ENCODE results near the gene KHDC1. TPM values are rescaled to one million over a fixed set of nuclear protein-coding genes. Genes with fewer than 3 reads are reported as not detected.
A peak's percentile ranks its signal among the peaks of the same experiment; 100 is the strongest.
"Not testable (repeated sequence)": the region's sequence is repeated elsewhere in the genome, so short reads cannot be mapped to it uniquely, and the experiment has no call there.

The KHDC1 gene
- total RNA-seq, 1 donor from 2014 or later: 10.2 TPM

DNA sequence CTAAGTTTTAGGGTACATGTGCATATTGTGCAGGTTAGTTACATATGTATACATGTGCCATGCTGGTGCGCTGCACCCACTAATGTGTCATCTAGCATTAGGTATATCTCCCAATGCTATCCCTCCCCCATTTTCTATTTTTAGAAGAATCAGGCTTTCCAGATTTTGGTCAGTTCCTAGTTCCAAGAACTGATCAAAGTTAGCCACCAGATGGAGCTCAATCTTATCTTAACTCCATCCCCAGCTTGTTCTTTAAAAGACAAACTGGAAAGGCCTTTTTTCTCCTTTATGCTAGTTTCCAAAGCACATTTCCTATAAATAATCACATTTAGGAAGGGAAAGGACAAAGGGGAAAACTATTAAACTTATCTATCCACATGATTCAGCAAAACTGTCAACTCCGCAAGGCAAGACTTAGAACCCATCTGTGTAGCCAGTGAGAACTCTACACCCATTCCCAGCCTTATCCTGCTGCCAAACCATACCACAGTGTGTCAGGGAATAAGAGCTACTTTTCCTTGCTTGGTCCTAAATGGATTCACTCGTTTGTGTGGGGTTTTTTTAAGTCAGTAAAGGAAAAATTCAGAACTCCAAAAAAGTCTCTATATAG lies 22.8 kb upstream of the KHDC1 start:
- DNase-seq (ENCODE audit: low spot score in 2 of 2, unreplicated experiment in 2 of 2): no peak
- Mint-ChIP-seq H3K9me3 (no peaks in the 10 kb centered on the region), H3K27me3 (ENCODE audit: low read depth) (no peaks in the 10 kb centered on the region), H3K27ac (no peak overlapping the region), H3K36me3 (peaks cover 7% of the 10 kb centered on the region), H3K4me3 (no peak overlapping the region), H3K4me1 (peaks cover 16% of the 10 kb centered on the region)
- TF ChIP-seq CTCF (IDR thresholded peaks at IDR 0.05; ENCODE audit: unreplicated experiment): no peak

- Mint-ChIP-seq H3K36me3 (peaks cover 1% of the 10 kb centered on the region), H3K9me3 (no peaks in the 10 kb centered on the region), H3K4me3 (no peak overlapping the region), H3K27me3 (ENCODE audit: low read depth) (no peaks in the 10 kb centered on the region), H3K27ac (peak overlapping the region; percentile 57), H3K4me1 (peaks cover 16% of the 10 kb centered on the region)
- DNase-seq (ENCODE audit: low spot score in 2 of 2, unreplicated experiment in 2 of 2): no peak
- no peak for TF ChIP-seq CTCF (IDR thresholded peaks at IDR 0.05; ENCODE audit: unreplicated experiment)
These were observed 19.9 kb upstream of the KHDC1 start for GRCh38 chr6:73282871-73283270.

DNA sequence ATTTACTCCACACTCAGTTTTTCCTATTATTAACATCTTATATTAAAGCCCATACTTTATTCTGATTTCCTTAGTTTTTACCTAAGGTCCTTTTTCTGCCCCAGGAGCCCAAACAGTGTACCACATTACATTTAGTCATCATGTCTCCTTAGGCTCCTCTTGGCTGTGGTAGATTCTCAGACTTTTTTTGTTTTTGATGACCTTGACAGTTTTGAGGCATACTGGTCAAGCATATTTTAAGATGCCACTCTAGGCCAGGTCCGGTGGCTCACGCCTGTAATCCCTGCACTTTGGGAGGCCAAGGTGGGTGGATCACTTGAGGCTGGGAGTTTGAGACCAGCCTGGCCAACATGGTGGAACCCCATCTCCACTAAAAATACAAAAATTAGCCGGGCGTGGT lies 18.7 kb upstream of the KHDC1 start:
- H3K4me3 Mint-ChIP-seq; DNase-seq (ENCODE audit: low spot score in 2 of 2, unreplicated experiment in 2 of 2); H3K27ac Mint-ChIP-seq; H3K27me3 Mint-ChIP-seq (ENCODE audit: low read depth); H3K36me3 Mint-ChIP-seq; H3K9me3 Mint-ChIP-seq: not testable (repeated sequence)
- peaks cover 16% of the 10 kb centered on the region for H3K4me1 Mint-ChIP-seq

GRCh38 chr6:73269296-73269695 lies 6.3 kb upstream of the KHDC1 start:
- H3K4me1 Mint-ChIP-seq; H3K4me3 Mint-ChIP-seq; DNase-seq (ENCODE audit: low spot score in 2 of 2, unreplicated experiment in 2 of 2); H3K27me3 Mint-ChIP-seq (ENCODE audit: low read depth); H3K9me3 Mint-ChIP-seq; H3K27ac Mint-ChIP-seq: not testable (repeated sequence)
- H3K36me3 Mint-ChIP-seq: peaks cover 23% of the 10 kb centered on the region

DNA sequence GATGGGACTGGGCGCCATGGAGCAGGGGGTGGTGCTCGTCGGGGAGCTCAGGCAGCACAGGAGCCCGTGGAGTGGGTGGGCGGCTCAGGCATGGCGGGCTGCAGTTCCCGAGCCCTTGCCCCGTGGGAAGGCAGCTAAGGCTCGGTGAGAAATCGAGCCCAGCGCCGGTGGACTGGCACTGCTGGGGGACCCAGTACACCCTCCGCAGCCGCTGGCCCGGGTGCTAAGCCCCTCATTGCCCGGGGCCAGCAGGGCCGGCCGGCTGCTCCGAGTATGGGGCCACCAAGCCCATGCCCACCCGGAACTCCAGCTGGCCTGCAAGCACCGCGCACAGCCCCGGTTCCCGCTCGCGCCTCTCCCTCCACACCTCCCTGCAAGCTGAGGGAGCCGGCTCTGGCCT lies 5.9 kb upstream of the KHDC1 start:
- Mint-ChIP-seq H3K36me3 (peaks cover 21% of the 10 kb centered on the region), H3K4me1 (peaks cover 13% of the 10 kb centered on the region)
- H3K9me3 Mint-ChIP-seq; H3K4me3 Mint-ChIP-seq; H3K27me3 Mint-ChIP-seq (ENCODE audit: low read depth); DNase-seq (ENCODE audit: low spot score in 2 of 2, unreplicated experiment in 2 of 2); H3K27ac Mint-ChIP-seq: not testable (repeated sequence)

DNA sequence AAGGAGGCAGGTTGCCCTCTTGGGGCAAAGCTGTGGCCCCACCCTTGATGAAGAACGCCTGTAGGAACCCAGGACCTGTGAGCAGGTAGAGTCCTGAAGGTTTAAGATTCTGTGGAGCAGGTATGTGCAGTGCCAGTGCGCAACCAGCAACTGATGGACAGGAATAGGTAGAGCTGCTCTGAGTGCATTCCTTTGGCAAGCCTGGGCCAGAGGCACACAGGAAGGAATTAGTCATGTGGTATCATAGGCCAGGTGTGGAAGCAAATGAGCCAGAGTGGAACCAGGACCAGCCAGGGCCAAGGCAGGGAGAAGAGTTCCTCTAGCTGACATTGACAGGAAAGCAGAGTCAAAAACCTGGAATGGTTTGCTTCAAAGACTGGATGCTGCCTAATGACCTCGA lies 1.4 kb upstream of the KHDC1 start:
- TF ChIP-seq CTCF (IDR thresholded peaks at IDR 0.05; ENCODE audit: unreplicated experiment): no peak
- peak overlapping the region; percentile 65 for H3K4me3 Mint-ChIP-seq
- peak overlapping the region; percentile 18 for H3K27ac Mint-ChIP-seq
- no peaks in the 10 kb centered on the region for H3K27me3 Mint-ChIP-seq (ENCODE audit: low read depth)
- H3K4me1 Mint-ChIP-seq: peaks cover 24% of the 10 kb centered on the region
- no peak for DNase-seq (ENCODE audit: low spot score in 2 of 2, unreplicated experiment in 2 of 2)
- no peaks in the 10 kb centered on the region for H3K9me3 Mint-ChIP-seq
- H3K36me3 Mint-ChIP-seq: peaks cover 18% of the 10 kb centered on the region

DNA sequence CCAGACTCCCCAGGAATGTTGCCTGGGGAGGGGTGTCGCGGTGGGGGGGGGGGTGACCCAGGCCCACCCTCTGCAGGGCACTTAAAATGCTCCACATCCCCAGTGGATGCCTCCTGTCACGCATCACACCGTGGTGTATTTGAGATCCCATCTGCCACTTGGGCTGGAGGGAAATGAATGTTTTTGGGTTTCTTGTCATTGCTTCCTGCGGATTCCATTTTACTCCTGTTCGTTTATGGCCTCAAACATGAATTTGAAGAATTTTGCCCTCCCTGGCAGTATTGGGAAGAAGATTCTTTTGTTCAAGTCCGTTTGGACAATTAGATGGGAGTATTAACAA lies 544 bp upstream of the KHDC1 start:
- peak overlapping the region; percentile 65 for H3K4me3 Mint-ChIP-seq
- peaks cover 17% of the 10 kb centered on the region for H3K36me3 Mint-ChIP-seq
- no peak overlapping the region for H3K27ac Mint-ChIP-seq
- DNase-seq (ENCODE audit: low spot score in 2 of 2, unreplicated experiment in 2 of 2): no peak
- H3K9me3 Mint-ChIP-seq: no peaks in the 10 kb centered on the region
- H3K4me1 Mint-ChIP-seq: peaks cover 24% of the 10 kb centered on the region
- no peak for TF ChIP-seq CTCF (IDR thresholded peaks at IDR 0.05; ENCODE audit: unreplicated experiment)
- H3K27me3 Mint-ChIP-seq (ENCODE audit: low read depth): no peaks in the 10 kb centered on the region
